Breast epithelium (tissue), 4 donors: ENCODE measurements around the gene ENG. TPM values are rescaled to one million over a fixed set of nuclear protein-coding genes. Genes with fewer than 3 reads are reported as not detected.
A peak's percentile ranks its signal among the peaks of the same experiment; 100 is the strongest.
"Not testable (repeated sequence)": the region's sequence is repeated elsewhere in the genome, so short reads cannot be mapped to it uniquely, and the experiment has no call there.

Experiments used
- DNase-seq, 2 donors: peaks; one replicate each; pipeline ENCODE4 v3.0.0-alpha.2; 2019; ENCODE audit warnings: low spot score in 2 of 2
- H3K27ac ChIP-seq, 2 donors: fragments of 200-600 bp; sonication (generic) in 1 of 2; one replicate each; pipeline ENCODE4 v1.5.1; 2016 to 2019; ENCODE audit warnings: mild to moderate bottlenecking in 1 of 2
- H3K27me3 ChIP-seq, 2 donors: fragments of 200-600 bp; sonication (generic) in 1 of 2; one replicate each; pipeline versions ENCODE4 v1.5.1 to v1.6.0; 2017 to 2019; ENCODE audit warnings: control low read depth in 1 of 2, mild to moderate bottlenecking in 1 of 2
- H3K36me3 ChIP-seq: fragments of 200-600 bp; one replicate; pipeline ENCODE4 v1.5.1; 2019
- H3K4me1 ChIP-seq, 2 donors: fragments of 200-600 bp; sonication (generic); one replicate each; pipeline ENCODE4 v1.5.1; 2016 to 2019; ENCODE audit warnings: control low read depth in 1 of 2
- H3K4me3 ChIP-seq, 3 donors: fragments of 200-600 bp; sonication (generic); 1 replicate in 2 of 3; 2 replicates in 1 of 3; pipeline ENCODE4 v1.5.1; 2016 to 2019; ENCODE audit warnings: mild to moderate bottlenecking in 3 of 3, moderate library complexity in 2 of 3
- H3K9me3 ChIP-seq, 2 donors: fragments of 200-600 bp; sonication (generic) in 1 of 2; one replicate each; pipeline ENCODE4 v1.5.1; 2016 to 2019; ENCODE audit warnings: control low read depth in 1 of 2
- POLR2A ChIP-seq: fragments of 450-650 bp; IDR thresholded peaks from one replicate; pipeline ENCODE4 v1.6.1; 2016; ENCODE audit warnings: antibody characterized with exemption, mild to moderate bottlenecking, moderate library complexity
- POLR2AphosphoS5 ChIP-seq, 3 donors: sonication (generic); formaldehyde crosslinking; IDR thresholded peaks; one replicate each; pipeline ENCODE4 v1.6.1; 2017; ENCODE audit warnings: antibody characterized with exemption in 3 of 3
- intact Hi-C: fragments of 100-400 bp; cut with DNase I; formaldehyde crosslinking; loops from one replicate; pipeline ENCODE4 v1.15.1; 2023; ENCODE audit warnings: low total_unique reads
- total RNA-seq, 3 donors: library from RNA; depleted of rRNA; stranded (reverse); fragments of >200 nt; gene quantifications; one replicate each; pipeline ENCODE4 v1.1.0, GENCODE V29; 2016
- TF ChIP-seq, protein P1 (sequence below), 3 donors: fragments of 450-650 bp; IDR thresholded peaks; one replicate each; pipeline ENCODE4 v1.5.1; 2016 to 2017; ENCODE audit warnings: antibody characterized with exemption in 3 of 3, mild to moderate bottlenecking in 3 of 3, moderate library complexity in 3 of 3

Gene ENG
- total RNA-seq, 3 donors from 2014 or later, result 21.5 to 50.8 (median 30.9) TPM

DNA sequence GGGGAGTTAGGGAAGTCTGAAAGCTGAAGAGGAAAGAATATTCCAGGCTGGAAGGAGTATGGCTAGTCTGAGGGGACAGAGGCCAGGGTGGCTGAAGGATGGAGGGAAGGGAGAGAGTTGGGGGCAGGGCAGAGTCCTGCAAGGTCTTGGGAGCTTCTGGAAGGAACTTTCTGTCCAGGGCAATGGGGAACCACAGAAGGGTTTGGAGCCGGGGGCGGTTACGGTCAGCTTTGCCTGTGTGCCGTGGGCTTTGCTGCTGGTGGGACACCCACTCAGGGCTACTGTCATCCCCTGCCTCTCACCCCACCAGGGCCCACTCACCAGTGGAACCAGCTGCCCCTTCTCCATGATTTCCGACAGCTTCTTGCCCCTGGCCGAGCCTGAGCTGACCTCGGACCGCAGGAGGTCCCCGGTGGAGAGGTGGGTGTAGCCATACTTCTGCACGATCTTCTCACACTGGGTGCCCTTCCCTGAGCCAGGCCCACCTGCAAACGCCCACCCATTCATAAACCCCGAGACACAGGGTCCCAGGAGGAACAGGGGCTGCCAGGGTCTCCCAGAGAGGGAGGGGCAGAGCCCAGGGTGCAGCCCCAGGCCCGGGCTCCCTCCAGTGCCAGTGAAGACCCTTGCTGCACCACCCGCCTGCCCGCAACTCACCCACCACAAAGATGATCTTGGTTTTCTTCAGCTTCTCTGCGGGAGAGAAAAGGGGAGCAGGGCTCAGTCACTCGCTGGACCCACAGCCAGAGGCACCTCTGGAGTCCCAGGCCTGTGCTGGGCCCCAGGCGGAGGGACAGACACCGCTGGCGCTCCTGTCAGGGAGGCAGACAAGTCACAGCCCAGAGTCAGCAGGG, 18.1 kb upstream of the ENG start:
- no peak overlapping the region for H3K4me3 ChIP-seq
- peaks cover 7 to 24% of the 10 kb centered on the region in 2 donors for H3K4me1 ChIP-seq
- no peak for DNase-seq
- TF ChIP-seq, protein P1, sequence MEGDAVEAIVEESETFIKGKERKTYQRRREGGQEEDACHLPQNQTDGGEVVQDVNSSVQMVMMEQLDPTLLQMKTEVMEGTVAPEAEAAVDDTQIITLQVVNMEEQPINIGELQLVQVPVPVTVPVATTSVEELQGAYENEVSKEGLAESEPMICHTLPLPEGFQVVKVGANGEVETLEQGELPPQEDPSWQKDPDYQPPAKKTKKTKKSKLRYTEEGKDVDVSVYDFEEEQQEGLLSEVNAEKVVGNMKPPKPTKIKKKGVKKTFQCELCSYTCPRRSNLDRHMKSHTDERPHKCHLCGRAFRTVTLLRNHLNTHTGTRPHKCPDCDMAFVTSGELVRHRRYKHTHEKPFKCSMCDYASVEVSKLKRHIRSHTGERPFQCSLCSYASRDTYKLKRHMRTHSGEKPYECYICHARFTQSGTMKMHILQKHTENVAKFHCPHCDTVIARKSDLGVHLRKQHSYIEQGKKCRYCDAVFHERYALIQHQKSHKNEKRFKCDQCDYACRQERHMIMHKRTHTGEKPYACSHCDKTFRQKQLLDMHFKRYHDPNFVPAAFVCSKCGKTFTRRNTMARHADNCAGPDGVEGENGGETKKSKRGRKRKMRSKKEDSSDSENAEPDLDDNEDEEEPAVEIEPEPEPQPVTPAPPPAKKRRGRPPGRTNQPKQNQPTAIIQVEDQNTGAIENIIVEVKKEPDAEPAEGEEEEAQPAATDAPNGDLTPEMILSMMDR (IDR thresholded peaks at IDR 0.05), result no peak
- TF ChIP-seq POLR2A (no peak), POLR2AphosphoS5 (IDR thresholded peaks at IDR 0.05) (no peak)
- H3K27ac ChIP-seq, result no peak overlapping the region
- no peaks in the 10 kb centered on the region for H3K36me3 ChIP-seq
- intact Hi-C loops, result loop anchor here (1.0 to 10.0 kb wide), 2 partner anchors 88 to 134 kb away; partner anchors contain the start of gene CDK9
- H3K9me3 ChIP-seq, result no peaks in the 10 kb centered on the region
- H3K27me3 ChIP-seq, result no peaks in the 10 kb centered on the region

DNA sequence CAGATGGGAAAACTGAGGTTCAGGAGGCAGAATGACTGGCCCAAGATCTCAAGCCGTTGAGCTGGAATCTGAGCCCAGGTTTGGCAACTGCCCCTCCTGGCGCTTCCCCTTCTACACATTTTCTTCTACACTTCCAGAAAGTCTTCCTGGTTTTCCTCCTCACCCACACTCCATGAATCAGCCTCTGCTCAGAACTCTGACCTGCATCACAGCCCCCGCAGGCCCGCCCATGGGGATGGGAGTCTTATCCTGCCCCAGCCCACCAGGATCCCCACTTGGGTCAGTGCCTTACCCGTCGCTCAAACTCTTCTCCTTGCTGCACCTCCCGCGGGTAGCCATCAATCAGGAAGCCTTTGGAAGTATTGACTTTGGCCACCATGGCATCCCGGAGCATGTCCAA, 17.1 kb upstream of the ENG start:
- Histone ChIP-seq H3K4me1 (peaks cover 7 to 24% of the 10 kb centered on the region in 2 donors), H3K36me3 (no peaks in the 10 kb centered on the region)
- intact Hi-C loops, result loop anchor here (10.0 kb wide), 1 partner anchor 87 kb away; the partner anchor contains the start of gene CDK9

DNA sequence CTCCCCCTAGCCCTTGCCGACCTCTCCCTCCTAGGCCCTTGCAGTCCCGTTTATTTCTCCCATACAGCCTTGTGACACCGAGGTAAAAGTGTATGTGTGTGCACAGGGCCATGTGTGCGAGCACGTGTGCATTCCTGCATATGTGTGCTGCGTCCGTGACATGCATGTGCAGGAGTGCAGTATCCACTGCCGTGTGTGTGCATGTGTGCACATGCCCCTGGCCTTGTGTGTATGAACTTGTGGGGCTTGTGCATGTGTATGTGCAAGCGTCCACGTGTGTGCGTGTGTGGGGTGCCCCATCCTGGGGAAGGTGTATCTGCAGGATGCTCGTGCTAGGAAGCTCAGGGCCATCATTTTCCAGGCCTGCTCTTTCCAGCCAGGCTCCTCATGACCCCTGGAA, 16.4 kb upstream of the ENG start:
- H3K27me3 ChIP-seq, result no peaks in the 10 kb centered on the region
- no peak for TF ChIP-seq POLR2AphosphoS5 (IDR thresholded peaks at IDR 0.05)
- no peak for TF ChIP-seq POLR2A
- TF ChIP-seq, protein P1 (IDR thresholded peaks at IDR 0.05), result no peak
- intact Hi-C loops, result loop anchor here (10.0 kb wide), 1 partner anchor 86 kb away; the partner anchor contains the start of gene CDK9
- H3K4me3 ChIP-seq, result no peak overlapping the region
- DNase-seq, result no peak
- peaks cover 7 to 24% of the 10 kb centered on the region in 2 donors for H3K4me1 ChIP-seq
- H3K36me3 ChIP-seq, result no peaks in the 10 kb centered on the region
- H3K9me3 ChIP-seq, result no peaks in the 10 kb centered on the region
- no peak overlapping the region for H3K27ac ChIP-seq

More for the DNA sequence above, 17.1 kb upstream of the ENG start:
- TF ChIP-seq POLR2AphosphoS5 (IDR thresholded peaks at IDR 0.05) (no peak), POLR2A (no peak)
- TF ChIP-seq, protein P1 (IDR thresholded peaks at IDR 0.05), result no peak
- Histone ChIP-seq H3K9me3 (no peaks in the 10 kb centered on the region), H3K27me3 (no peaks in the 10 kb centered on the region), H3K27ac (no peak overlapping the region), H3K4me3 (no peak overlapping the region)
- DNase-seq, result no peak

DNA sequence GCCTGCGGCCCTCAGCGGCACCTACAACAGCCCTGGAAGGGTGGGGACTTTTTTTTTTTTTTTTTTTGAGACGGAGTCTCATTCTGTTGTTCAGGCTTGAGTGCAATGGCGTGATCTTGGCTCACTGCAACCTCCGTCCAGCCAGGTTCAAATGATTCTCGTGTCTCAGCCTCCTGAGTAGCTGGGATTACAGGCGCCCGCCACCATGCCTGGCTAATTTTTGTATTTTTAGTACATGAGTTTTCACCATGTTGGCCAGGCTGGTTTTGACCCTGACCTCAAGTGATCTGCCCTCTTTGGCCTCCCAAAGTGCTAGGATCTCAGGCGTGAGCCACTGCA, 15.7 kb upstream of the ENG start:
- TF ChIP-seq, protein P1 (IDR thresholded peaks at IDR 0.05), result peak in 1 of 3 donors; percentile 1
- H3K4me1 ChIP-seq, result peaks cover 7 to 16% of the 10 kb centered on the region in 2 donors
- not testable (repeated sequence) for H3K27ac ChIP-seq, H3K4me3 ChIP-seq, H3K27me3 ChIP-seq, H3K9me3 ChIP-seq, DNase-seq, H3K36me3 ChIP-seq
- intact Hi-C loops, result loop anchor here (10.0 kb wide), 1 partner anchor 85 kb away; the partner anchor contains the start of gene CDK9
